ENCODE results near the gene DGKB. TPM values are rescaled to one million over a fixed set of nuclear protein-coding genes. Genes with fewer than 3 reads are reported as not detected.

DGKB gene
- total and polyA plus RNA-seq, 2 experiments from 2014 or later, result 0.28 to 1.7 TPM

GRCh38 chr7:14380881-14381280 is 521.7 kb downstream of the DGKB start:
- no peak overlapping the region for H2AFZ ChIP-seq
- H3K79me2 ChIP-seq, result no peaks in the 10 kb centered on the region
- no peaks in the 10 kb centered on the region for H3K9me3 ChIP-seq (ENCODE audit: low read depth)
- H4K20me1 ChIP-seq (ENCODE audit: insufficient read depth, poor library complexity, severe bottlenecking), result no peaks in the 10 kb centered on the region
- 90% methylated on average over 3 of the region's 3 CpGs for whole genome bisulfite sequencing (ENCODE audit: low lambda C conversion rate, missing lambda C conversion rate)
- TF ChIP-seq CTCF (IDR thresholded peaks at IDR 0.05; ENCODE audit: poor library complexity) (no peak), EZH2phosphoT487 (IDR thresholded peaks at IDR 0.05; ENCODE audit: low read depth, severe bottlenecking, unreplicated experiment) (no peak), EZH2 (IDR thresholded peaks at IDR 0.05; ENCODE audit: borderline replicate concordance) (no peak)
- H3K4me3 ChIP-seq, result no peak overlapping the region
- H3K36me3 ChIP-seq (replicated peaks; ENCODE audit: insufficient read depth, low read depth), result no peaks in the 10 kb centered on the region
- no peaks in the 10 kb centered on the region for H3K9me2 ChIP-seq (replicated peaks; ENCODE audit: insufficient read depth)
- no peaks in the 10 kb centered on the region for H3K27me3 ChIP-seq
- no peak overlapping the region for H3K27ac ChIP-seq
- no peaks in the 10 kb centered on the region for H3K4me1 ChIP-seq (ENCODE audit: insufficient read depth)
- no peak overlapping the region for H3K4me2 ChIP-seq
- DNase-seq (ENCODE audit: low spot score), result no peak

- H3K79me2 ChIP-seq, result no peaks in the 10 kb centered on the region
- H3K9me3 ChIP-seq (ENCODE audit: low read depth), result no peaks in the 10 kb centered on the region
- H3K9me2 ChIP-seq (replicated peaks; ENCODE audit: insufficient read depth), result no peaks in the 10 kb centered on the region
- H3K4me1 ChIP-seq (ENCODE audit: insufficient read depth), result no peaks in the 10 kb centered on the region
- H3K27ac ChIP-seq, result no peak overlapping the region
- no peaks in the 10 kb centered on the region for H3K27me3 ChIP-seq
- H3K36me3 ChIP-seq (replicated peaks; ENCODE audit: insufficient read depth, low read depth), result no peaks in the 10 kb centered on the region
- no peak overlapping the region for H3K4me3 ChIP-seq
- no peak overlapping the region for H3K4me2 ChIP-seq
- no peak for DNase-seq (ENCODE audit: low spot score)
- WGBS (ENCODE audit: low lambda C conversion rate, missing lambda C conversion rate), result 88% methylated on average over 4 of the region's 4 CpGs
- TF ChIP-seq EZH2 (IDR thresholded peaks at IDR 0.05; ENCODE audit: borderline replicate concordance) (no peak), EZH2phosphoT487 (IDR thresholded peaks at IDR 0.05; ENCODE audit: low read depth, severe bottlenecking, unreplicated experiment) (no peak), CTCF (IDR thresholded peaks at IDR 0.05; ENCODE audit: poor library complexity) (no peak)
- H2AFZ ChIP-seq, result no peak overlapping the region
- H4K20me1 ChIP-seq (ENCODE audit: insufficient read depth, poor library complexity, severe bottlenecking), result no peaks in the 10 kb centered on the region
These were observed 524.8 kb downstream of the DGKB start for GRCh38 chr7:14377646-14378266.

- Histone ChIP-seq H2AFZ (no peak overlapping the region), H3K27ac (no peak overlapping the region), H3K9me3 (ENCODE audit: low read depth) (no peaks in the 10 kb centered on the region), H3K4me3 (no peak overlapping the region), H3K36me3 (replicated peaks; ENCODE audit: insufficient read depth, low read depth) (no peaks in the 10 kb centered on the region), H3K4me2 (no peak overlapping the region), H3K27me3 (no peaks in the 10 kb centered on the region), H3K4me1 (ENCODE audit: insufficient read depth) (no peaks in the 10 kb centered on the region), H3K9me2 (replicated peaks; ENCODE audit: insufficient read depth) (no peaks in the 10 kb centered on the region), H4K20me1 (ENCODE audit: insufficient read depth, poor library complexity, severe bottlenecking) (no peaks in the 10 kb centered on the region), H3K79me2 (no peaks in the 10 kb centered on the region)
- TF ChIP-seq CTCF (IDR thresholded peaks at IDR 0.05; ENCODE audit: poor library complexity), result no peak
- no peak for TF ChIP-seq EZH2 (IDR thresholded peaks at IDR 0.05; ENCODE audit: borderline replicate concordance)
- no peak for TF ChIP-seq EZH2phosphoT487 (IDR thresholded peaks at IDR 0.05; ENCODE audit: low read depth, severe bottlenecking, unreplicated experiment)
- DNase-seq (ENCODE audit: low spot score), result no peak
- WGBS (ENCODE audit: low lambda C conversion rate, missing lambda C conversion rate), result 73% methylated on average over 2 of the region's 2 CpGs
These were observed 525.8 kb downstream of the DGKB start for GRCh38 chr7:14376711-14377110.
